ENCODE measurements around the gene PITRM1. TPM values are rescaled to one million over a fixed set of nuclear protein-coding genes. Genes with fewer than 3 reads are reported as not detected.

PITRM1 gene
- total RNA-seq, 1 donor from 2014 or later: 46.6 TPM

DNA sequence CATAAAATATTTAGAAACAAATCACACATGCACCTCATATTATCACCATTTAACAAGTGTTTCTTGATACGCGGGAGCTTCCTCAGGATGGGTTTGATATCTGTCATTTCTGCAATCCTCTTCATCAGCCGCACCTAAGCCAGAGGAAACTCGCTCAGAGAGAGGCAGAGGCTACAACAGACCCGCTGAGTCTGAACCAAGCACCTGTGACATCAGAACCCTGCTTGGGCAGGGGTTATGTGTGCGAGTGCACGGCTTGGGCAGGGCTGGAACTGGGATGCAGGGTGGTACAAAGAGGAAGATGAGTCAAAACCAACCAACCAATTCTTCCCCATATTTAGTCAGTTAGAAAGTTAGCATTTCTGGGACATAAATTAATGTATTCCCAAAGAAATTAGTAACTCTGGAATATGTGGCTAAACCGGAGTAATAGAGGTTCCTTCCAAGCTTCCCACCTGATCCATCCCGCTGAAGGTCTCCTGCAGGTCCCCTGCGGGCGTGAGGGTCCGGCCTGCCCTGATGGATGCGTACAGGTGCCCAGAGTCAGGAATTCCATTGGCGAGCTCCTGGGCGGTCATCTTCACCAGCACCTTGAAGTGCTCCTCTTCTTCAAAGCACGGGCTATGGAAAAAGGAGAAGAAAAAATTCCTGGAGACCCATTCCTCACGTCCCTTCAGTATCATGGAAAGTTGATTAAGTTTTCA is 25.3 kb downstream of the PITRM1 start:
- Mint-ChIP-seq H3K27ac (ENCODE audit: unreplicated experiment) (no peak overlapping the region), H3K4me1 (no peaks in the 10 kb centered on the region), H3K4me3 (no peak overlapping the region), H3K9me3 (no peaks in the 10 kb centered on the region), H3K36me3 (ENCODE audit: low read depth) (peaks cover 7% of the 10 kb centered on the region), H3K27me3 (ENCODE audit: low read depth) (no peaks in the 10 kb centered on the region)
- TF ChIP-seq, protein P1, sequence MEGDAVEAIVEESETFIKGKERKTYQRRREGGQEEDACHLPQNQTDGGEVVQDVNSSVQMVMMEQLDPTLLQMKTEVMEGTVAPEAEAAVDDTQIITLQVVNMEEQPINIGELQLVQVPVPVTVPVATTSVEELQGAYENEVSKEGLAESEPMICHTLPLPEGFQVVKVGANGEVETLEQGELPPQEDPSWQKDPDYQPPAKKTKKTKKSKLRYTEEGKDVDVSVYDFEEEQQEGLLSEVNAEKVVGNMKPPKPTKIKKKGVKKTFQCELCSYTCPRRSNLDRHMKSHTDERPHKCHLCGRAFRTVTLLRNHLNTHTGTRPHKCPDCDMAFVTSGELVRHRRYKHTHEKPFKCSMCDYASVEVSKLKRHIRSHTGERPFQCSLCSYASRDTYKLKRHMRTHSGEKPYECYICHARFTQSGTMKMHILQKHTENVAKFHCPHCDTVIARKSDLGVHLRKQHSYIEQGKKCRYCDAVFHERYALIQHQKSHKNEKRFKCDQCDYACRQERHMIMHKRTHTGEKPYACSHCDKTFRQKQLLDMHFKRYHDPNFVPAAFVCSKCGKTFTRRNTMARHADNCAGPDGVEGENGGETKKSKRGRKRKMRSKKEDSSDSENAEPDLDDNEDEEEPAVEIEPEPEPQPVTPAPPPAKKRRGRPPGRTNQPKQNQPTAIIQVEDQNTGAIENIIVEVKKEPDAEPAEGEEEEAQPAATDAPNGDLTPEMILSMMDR (conservative IDR thresholded peaks at IDR 0.05): no peak
- no peak for DNase-seq (ENCODE audit: low read depth, low spot score)

- Mint-ChIP-seq H3K4me3 (no peak overlapping the region), H3K36me3 (ENCODE audit: low read depth) (peaks cover 9% of the 10 kb centered on the region), H3K27ac (ENCODE audit: unreplicated experiment) (no peak overlapping the region), H3K9me3 (no peaks in the 10 kb centered on the region), H3K4me1 (no peaks in the 10 kb centered on the region), H3K27me3 (ENCODE audit: low read depth) (no peaks in the 10 kb centered on the region)
- no peak for DNase-seq (ENCODE audit: low read depth, low spot score)
- TF ChIP-seq, protein P1 (conservative IDR thresholded peaks at IDR 0.05): no peak
Observed at GRCh38 chr10:3146289-3146688, 26.3 kb downstream of the PITRM1 start.

- H3K4me1 Mint-ChIP-seq: no peaks in the 10 kb centered on the region
- no peak for DNase-seq (ENCODE audit: low read depth, low spot score)
- TF ChIP-seq, protein P1 (conservative IDR thresholded peaks at IDR 0.05): no peak
- H3K36me3 Mint-ChIP-seq (ENCODE audit: low read depth): peaks cover 14% of the 10 kb centered on the region
- no peak overlapping the region for H3K27ac Mint-ChIP-seq (ENCODE audit: unreplicated experiment)
- H3K27me3 Mint-ChIP-seq (ENCODE audit: low read depth): no peaks in the 10 kb centered on the region
- H3K9me3 Mint-ChIP-seq: no peaks in the 10 kb centered on the region
- no peak overlapping the region for H3K4me3 Mint-ChIP-seq
Observed at GRCh38 chr10:3145366-3145765, 27.2 kb downstream of the PITRM1 start.

GRCh38 chr10:3143791-3144434 is 28.7 kb downstream of the PITRM1 start:
- Mint-ChIP-seq H3K9me3 (no peaks in the 10 kb centered on the region), H3K36me3 (ENCODE audit: low read depth) (peaks cover 14% of the 10 kb centered on the region), H3K4me3 (no peak overlapping the region), H3K27ac (ENCODE audit: unreplicated experiment) (no peak overlapping the region), H3K27me3 (ENCODE audit: low read depth) (no peaks in the 10 kb centered on the region), H3K4me1 (no peaks in the 10 kb centered on the region)
- TF ChIP-seq, protein P1 (conservative IDR thresholded peaks at IDR 0.05): no peak
- no peak for DNase-seq (ENCODE audit: low read depth, low spot score)

DNA sequence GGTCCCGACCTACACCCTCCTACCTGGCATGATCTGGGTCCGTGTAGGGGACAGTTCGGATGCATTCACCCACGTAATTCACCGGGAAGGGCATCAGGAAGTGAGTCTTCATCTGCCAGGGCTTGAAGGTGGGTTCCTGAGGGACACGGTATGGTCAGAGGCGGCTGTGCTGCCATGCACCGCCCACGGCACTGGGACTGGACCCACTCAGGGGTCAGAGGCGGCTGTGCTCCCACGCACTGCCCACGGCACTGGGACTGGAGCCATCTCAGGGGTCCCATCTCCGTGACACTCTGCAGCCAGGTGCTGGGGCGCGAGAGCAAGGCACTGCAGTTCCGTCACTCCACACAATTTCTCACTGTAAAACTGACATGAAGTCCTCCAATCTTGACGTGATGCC is 29.2 kb downstream of the PITRM1 start:
- Mint-ChIP-seq H3K27ac (ENCODE audit: unreplicated experiment) (no peak overlapping the region), H3K36me3 (ENCODE audit: low read depth) (peaks cover 14% of the 10 kb centered on the region), H3K9me3 (no peaks in the 10 kb centered on the region), H3K4me1 (no peaks in the 10 kb centered on the region), H3K4me3 (no peak overlapping the region), H3K27me3 (ENCODE audit: low read depth) (no peaks in the 10 kb centered on the region)
- TF ChIP-seq, protein P1 (conservative IDR thresholded peaks at IDR 0.05): no peak
- no peak for DNase-seq (ENCODE audit: low read depth, low spot score)
